ENCODE measurements around the gene HBG2. TPM values are rescaled to one million over a fixed set of nuclear protein-coding genes. Genes with fewer than 3 reads are reported as not detected.
"Not testable (repeated sequence)": the region's sequence is repeated elsewhere in the genome, so short reads cannot be mapped to it uniquely, and the experiment has no call there.

HBG2 gene
- total RNA-seq, 1 experiment from 2014 or later = 8.7 TPM

DNA sequence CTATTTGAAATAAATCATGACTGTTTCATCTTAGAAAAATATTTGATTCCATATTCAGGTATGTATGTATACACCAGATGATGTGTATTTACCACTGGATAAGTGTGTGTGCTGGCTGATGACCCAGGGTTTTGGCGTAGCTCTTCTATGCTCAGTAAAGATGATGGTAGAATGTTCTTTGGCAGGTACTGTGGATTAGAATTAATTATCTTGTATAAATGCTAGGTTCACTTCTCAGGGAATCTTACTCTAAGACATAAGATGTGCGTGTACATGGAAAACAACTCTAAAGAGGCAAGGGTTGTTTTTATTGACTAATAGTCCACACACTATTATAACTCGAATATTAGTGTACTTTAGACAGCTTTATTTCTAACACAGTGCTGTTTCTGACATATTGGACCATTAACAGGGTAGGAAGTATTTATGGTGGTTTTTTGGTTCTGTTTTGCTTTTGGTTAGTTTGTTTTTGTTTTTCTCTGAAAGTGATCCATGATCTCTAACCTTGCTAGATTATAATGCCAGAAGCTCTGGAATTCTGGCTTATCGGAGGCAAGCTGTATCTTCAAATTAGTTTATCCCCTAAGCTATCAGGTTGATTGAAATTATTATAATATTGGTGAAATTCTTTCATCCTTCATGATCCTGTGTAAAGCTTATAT is 3.9 kb downstream of the HBG2 start:
- Mint-ChIP-seq H3K27me3 (ENCODE audit: low read depth) (peaks cover 12% of the 10 kb centered on the region), H3K27ac (no peak overlapping the region), H3K9me3 (no peaks in the 10 kb centered on the region), H3K4me3 (no peak overlapping the region), H3K4me1 (no peaks in the 10 kb centered on the region), H3K36me3 (no peaks in the 10 kb centered on the region)
- POLR2A ChIA-PET = no interaction called here
- TF ChIP-seq ATF3 (CRISPR knock-in tag; conservative IDR thresholded peaks at IDR 0.05) (no peak), CBFB (CRISPR knock-in tag; IDR thresholded peaks at IDR 0.05; ENCODE audit: low read depth) (no peak), ELF4 (CRISPR knock-in tag; IDR thresholded peaks at IDR 0.05; ENCODE audit: low read depth) (no peak)
- TF ChIP-seq, protein P1, sequence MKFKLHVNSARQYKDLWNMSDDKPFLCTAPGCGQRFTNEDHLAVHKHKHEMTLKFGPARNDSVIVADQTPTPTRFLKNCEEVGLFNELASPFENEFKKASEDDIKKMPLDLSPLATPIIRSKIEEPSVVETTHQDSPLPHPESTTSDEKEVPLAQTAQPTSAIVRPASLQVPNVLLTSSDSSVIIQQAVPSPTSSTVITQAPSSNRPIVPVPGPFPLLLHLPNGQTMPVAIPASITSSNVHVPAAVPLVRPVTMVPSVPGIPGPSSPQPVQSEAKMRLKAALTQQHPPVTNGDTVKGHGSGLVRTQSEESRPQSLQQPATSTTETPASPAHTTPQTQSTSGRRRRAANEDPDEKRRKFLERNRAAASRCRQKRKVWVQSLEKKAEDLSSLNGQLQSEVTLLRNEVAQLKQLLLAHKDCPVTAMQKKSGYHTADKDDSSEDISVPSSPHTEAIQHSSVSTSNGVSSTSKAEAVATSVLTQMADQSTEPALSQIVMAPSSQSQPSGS (CRISPR knock-in tag; IDR thresholded peaks at IDR 0.05; ENCODE audit: borderline replicate concordance, low read depth) = no peak
- ATAC-seq (no peak), DNase-seq (ENCODE audit: low spot score) (no peak)
- CTCF ChIA-PET = no interaction called here

- H3K36me3 Mint-ChIP-seq; CTCF ChIA-PET; H3K27me3 Mint-ChIP-seq (ENCODE audit: low read depth); POLR2A ChIA-PET; DNase-seq (ENCODE audit: low spot score); H3K4me1 Mint-ChIP-seq; H3K27ac Mint-ChIP-seq; H3K9me3 Mint-ChIP-seq; ATAC-seq; H3K4me3 Mint-ChIP-seq: not testable (repeated sequence)
Observed at GRCh38 chr11:5249807-5250396, 4.7 kb downstream of the HBG2 start, which contains the start of gene HBG1. Gene HBG1, minus strand, starts transcription at chr11:5249857. Its CDS starts 53 bp downstream, at chr11:5249804.

- POLR2A ChIA-PET; H3K27me3 Mint-ChIP-seq (ENCODE audit: low read depth); H3K9me3 Mint-ChIP-seq; CTCF ChIA-PET; H3K4me3 Mint-ChIP-seq; H3K36me3 Mint-ChIP-seq; H3K4me1 Mint-ChIP-seq; DNase-seq (ENCODE audit: low spot score); ATAC-seq; H3K27ac Mint-ChIP-seq: not testable (repeated sequence)
Observed at GRCh38 chr11:5248498-5248897, 6.1 kb downstream of the HBG2 start.

GRCh38 chr11:5247472-5248192 is 6.9 kb downstream of the HBG2 start:
- H3K4me3 Mint-ChIP-seq = no peak overlapping the region
- no peaks in the 10 kb centered on the region for H3K9me3 Mint-ChIP-seq
- POLR2A ChIA-PET = no interaction called here
- TF ChIP-seq, protein P2, sequence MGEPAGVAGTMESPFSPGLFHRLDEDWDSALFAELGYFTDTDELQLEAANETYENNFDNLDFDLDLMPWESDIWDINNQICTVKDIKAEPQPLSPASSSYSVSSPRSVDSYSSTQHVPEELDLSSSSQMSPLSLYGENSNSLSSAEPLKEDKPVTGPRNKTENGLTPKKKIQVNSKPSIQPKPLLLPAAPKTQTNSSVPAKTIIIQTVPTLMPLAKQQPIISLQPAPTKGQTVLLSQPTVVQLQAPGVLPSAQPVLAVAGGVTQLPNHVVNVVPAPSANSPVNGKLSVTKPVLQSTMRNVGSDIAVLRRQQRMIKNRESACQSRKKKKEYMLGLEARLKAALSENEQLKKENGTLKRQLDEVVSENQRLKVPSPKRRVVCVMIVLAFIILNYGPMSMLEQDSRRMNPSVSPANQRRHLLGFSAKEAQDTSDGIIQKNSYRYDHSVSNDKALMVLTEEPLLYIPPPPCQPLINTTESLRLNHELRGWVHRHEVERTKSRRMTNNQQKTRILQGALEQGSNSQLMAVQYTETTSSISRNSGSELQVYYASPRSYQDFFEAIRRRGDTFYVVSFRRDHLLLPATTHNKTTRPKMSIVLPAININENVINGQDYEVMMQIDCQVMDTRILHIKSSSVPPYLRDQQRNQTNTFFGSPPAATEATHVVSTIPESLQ (CRISPR knock-in tag; IDR thresholded peaks at IDR 0.05) = no peak
- no peak for TF ChIP-seq FOXP1 (CRISPR knock-in tag; IDR thresholded peaks at IDR 0.05; ENCODE audit: borderline replicate concordance)
- ATAC-seq (no peak), DNase-seq (ENCODE audit: low spot score) (no peak)
- no peaks in the 10 kb centered on the region for H3K36me3 Mint-ChIP-seq
- no peak overlapping the region for H3K27ac Mint-ChIP-seq
- no peaks in the 10 kb centered on the region; the same call in 1 of the 2 replicates for H3K27me3 Mint-ChIP-seq (ENCODE audit: low read depth)
- H3K4me1 Mint-ChIP-seq = no peaks in the 10 kb centered on the region
- CTCF ChIA-PET = no interaction called here

- Mint-ChIP-seq H3K27me3 (ENCODE audit: low read depth) (no peaks in the 10 kb centered on the region; the same call in 1 of the 2 replicates), H3K36me3 (no peaks in the 10 kb centered on the region), H3K9me3 (no peaks in the 10 kb centered on the region), H3K4me3 (no peak overlapping the region), H3K27ac (no peak overlapping the region), H3K4me1 (no peaks in the 10 kb centered on the region)
- ChIA-PET POLR2A (no interaction called here), CTCF (no interaction called here)
- ATAC-seq = no peak
- no peak for DNase-seq (ENCODE audit: low spot score)
- no peak for TF ChIP-seq MYBL2 (CRISPR knock-in tag; IDR thresholded peaks at IDR 0.05)
- TF ChIP-seq, protein P3, sequence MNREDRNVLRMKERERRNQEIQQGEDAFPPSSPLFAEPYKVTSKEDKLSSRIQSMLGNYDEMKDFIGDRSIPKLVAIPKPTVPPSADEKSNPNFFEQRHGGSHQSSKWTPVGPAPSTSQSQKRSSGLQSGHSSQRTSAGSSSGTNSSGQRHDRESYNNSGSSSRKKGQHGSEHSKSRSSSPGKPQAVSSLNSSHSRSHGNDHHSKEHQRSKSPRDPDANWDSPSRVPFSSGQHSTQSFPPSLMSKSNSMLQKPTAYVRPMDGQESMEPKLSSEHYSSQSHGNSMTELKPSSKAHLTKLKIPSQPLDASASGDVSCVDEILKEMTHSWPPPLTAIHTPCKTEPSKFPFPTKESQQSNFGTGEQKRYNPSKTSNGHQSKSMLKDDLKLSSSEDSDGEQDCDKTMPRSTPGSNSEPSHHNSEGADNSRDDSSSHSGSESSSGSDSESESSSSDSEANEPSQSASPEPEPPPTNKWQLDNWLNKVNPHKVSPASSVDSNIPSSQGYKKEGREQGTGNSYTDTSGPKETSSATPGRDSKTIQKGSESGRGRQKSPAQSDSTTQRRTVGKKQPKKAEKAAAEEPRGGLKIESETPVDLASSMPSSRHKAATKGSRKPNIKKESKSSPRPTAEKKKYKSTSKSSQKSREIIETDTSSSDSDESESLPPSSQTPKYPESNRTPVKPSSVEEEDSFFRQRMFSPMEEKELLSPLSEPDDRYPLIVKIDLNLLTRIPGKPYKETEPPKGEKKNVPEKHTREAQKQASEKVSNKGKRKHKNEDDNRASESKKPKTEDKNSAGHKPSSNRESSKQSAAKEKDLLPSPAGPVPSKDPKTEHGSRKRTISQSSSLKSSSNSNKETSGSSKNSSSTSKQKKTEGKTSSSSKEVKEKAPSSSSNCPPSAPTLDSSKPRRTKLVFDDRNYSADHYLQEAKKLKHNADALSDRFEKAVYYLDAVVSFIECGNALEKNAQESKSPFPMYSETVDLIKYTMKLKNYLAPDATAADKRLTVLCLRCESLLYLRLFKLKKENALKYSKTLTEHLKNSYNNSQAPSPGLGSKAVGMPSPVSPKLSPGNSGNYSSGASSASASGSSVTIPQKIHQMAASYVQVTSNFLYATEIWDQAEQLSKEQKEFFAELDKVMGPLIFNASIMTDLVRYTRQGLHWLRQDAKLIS (CRISPR knock-in tag; IDR thresholded peaks at IDR 0.05; ENCODE audit: borderline replicate concordance) = no peak
- no peak for TF ChIP-seq JUN (CRISPR knock-in tag; IDR thresholded peaks at IDR 0.05)
- TF ChIP-seq, protein P4, sequence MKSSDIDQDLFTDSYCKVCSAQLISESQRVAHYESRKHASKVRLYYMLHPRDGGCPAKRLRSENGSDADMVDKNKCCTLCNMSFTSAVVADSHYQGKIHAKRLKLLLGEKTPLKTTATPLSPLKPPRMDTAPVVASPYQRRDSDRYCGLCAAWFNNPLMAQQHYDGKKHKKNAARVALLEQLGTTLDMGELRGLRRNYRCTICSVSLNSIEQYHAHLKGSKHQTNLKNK (CRISPR knock-in tag; IDR thresholded peaks at IDR 0.05) = no peak
- TF ChIP-seq ATF1 (CRISPR knock-in tag; IDR thresholded peaks at IDR 0.05) = no peak
- no peak for TF ChIP-seq GRHL2 (CRISPR knock-in tag; IDR thresholded peaks at IDR 0.05; ENCODE audit: insufficient replicate concordance, severe bottlenecking)
- no peak for TF ChIP-seq HMGA2 (CRISPR knock-in tag; IDR thresholded peaks at IDR 0.05)
- no peak for TF ChIP-seq TEAD4 (CRISPR knock-in tag; IDR thresholded peaks at IDR 0.05)
- no peak for TF ChIP-seq SP1 (CRISPR knock-in tag; conservative IDR thresholded peaks at IDR 0.05)
Observed at GRCh38 chr11:5246772-5247471, 7.7 kb downstream of the HBG2 start.
